ENCODE data around the gene TK2.

The TK2 gene

DNA sequence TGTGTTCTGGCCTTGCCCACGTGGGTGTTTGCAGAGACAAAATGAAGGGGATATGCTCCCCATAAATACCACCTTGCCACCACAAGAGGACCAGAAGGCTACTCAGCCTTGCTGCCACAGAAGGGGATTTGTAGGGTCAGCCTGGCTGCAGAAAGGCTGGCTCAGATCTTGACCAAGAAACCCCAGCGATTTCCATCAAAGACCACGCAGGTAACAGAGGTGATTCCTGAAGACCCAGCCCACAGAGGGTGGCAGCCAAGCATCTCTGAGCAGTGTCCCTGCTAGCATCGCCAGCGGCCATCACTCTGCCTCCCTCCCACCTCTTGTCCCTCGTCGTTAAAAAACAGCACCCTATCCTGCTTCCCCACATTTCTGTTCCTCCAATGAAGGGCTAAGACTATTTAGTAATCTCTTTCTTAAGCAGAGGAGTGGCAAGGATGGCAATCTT lies 68.0 kb downstream of the TK2 start:
- no peak for DNase-seq (ENCODE audit: low spot score)

DNA sequence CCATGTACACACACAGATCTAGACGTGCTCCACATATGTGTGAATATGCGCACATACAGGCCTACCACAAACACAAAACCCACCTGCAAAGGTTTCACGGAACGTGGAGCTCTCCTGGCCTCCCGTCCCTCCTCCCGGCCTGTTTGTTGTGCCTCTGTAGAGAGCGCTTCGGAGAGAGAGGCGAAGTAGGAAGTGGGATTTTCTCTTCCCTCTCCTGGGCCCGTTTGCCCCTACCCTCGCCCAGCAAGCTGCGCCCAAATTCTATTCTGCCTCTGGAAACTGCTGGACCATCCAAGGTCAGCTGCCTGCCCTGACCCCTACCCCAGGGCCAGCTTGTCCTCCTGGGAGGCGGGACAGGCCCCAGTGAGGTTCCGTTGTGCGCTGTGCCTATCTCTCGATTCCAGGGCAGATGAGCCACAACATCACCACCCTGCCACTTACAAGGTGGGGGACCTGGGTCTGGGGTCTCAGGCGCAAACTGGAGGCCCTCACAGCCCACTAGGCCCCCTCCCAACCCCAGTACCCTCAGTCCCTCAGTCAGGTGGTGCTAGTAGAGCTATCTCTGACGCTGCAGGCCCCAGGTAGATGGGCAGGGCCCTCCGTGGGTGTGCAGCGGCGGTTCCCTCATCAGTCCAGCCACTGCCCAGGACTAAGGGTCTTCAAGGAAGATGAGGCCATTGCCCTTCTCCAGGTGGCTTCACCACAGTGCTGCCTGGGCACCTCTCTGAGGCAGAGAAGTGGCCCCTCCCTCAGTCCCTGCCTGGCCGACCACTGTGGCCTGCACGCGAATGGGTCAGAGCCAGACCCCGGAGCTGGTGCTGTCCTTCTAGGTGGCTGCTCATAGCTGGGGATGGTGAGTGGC lies 68.6 kb downstream of the TK2 start:
- no peak for DNase-seq (ENCODE audit: low spot score)

DNA sequence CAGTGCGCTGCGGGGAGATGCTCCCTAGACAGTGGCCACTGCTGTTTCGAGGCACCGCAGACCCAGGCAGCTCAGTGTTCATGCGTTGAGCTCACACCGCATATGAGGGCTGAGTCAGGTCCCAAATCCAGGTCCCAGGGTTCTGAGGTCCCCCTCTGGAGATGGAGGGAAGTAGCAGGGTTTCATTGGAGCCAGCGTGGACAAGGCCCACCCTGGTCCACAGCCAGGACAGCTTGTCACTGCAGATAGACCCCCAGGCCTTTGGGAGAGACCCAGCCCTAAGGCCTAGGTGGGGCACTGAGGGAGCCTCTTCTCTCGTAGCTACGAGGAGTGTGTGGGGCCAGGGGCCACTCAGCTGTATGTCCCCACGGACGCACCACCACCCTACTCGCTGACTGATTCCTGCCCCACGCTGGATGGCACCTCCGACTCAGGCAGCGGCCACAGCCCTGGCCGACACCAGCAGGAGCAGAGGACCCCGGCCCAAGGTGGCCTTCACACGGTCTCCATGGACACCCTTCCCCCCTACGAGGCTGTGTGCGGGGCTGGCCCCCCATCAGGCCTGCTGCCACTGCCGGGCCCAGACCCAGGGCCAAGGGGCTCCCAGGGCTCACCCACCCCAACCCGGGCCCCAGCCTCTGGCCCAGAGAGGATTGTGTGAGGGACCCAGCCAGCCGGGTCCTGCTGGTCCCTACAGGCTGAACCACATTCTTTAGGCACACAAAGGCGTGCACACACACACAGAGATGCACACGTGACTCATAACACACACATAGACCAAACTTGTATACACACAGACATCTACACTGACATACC lies 69.4 kb downstream of the TK2 start:
- DNase-seq (ENCODE audit: low spot score): no peak

GRCh38 chr16:66479661-66480264 lies 70.2 kb downstream of the TK2 start:
- DNase-seq (ENCODE audit: low spot score): no peak

GRCh38 chr16:66478733-66479511 lies 71.0 kb downstream of the TK2 start:
- peak; percentile 62 for DNase-seq (ENCODE audit: low spot score)

DNA sequence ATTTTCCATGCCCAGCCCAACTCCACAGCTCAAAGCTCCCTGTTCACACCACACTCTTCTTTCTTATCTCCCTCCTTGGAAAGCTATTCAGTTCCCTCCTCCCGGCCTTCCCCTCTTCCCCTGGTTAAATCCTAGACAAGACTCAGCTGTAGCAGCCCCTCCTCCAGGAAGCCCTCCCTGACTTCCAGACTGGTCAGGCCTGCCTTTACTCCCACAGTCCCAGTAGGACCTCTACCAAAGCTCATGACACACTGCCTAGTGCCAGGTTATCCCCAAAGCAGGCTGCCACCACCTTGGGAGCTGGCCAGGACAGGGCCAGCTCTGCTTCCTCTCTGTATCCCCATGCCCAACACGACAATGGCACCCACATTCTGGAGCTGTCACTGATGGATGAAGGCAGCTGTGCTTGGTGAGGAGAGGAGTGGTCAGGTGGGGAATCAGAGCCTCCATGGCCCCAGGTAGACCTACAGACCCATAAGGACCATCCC lies 72.8 kb downstream of the TK2 start:
- no peak for DNase-seq (ENCODE audit: low spot score)

- peak; percentile 6 for DNase-seq (ENCODE audit: low spot score)
Measured at GRCh38 chr16:66476328-66477027, 73.4 kb downstream of the TK2 start.

DNA sequence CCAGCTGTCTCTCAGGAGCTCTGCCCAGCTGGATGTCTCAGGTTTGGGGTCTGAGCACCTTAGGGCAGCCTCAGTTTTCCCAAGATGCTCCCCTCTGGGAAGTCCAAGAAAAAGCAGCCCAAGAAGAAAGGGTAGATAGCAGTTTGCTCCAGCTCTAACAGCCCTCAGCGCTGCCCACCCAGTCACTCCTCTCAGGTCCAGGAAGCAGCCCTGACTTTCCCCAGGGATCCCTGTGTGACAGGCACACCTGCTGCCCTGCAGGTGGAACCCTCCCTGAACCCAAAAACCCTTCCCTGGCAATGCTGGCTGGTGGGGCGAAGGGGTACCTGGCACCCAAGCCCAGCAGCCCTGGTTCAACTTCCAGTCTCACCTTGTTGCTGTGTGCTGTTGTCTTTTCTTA lies 74.7 kb downstream of the TK2 start:
- DNase-seq (ENCODE audit: low spot score): no peak

DNA sequence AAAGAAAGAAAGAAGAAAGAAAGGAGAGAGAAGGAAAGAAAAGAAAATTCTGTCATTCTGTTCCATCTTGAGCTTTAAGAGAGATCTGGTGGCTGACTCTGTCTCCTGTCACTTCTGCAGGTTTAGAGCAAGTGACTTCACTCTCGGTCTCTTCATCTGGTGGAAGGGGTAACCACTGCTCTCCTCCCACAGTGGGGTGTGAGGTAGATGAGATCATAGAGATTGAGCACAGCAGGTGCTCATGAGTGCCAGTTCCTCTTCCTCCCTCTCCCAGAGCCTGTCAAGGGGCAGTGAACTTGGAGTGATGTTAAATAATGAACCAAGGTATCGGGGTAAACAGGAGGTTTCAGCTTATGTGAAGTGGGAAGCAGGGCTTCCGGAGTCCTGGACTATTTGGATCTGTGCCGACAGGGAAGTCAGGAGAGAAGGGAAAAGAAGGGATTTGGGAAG lies 75.1 kb downstream of the TK2 start:
- no peak for DNase-seq (ENCODE audit: low spot score)

DNA sequence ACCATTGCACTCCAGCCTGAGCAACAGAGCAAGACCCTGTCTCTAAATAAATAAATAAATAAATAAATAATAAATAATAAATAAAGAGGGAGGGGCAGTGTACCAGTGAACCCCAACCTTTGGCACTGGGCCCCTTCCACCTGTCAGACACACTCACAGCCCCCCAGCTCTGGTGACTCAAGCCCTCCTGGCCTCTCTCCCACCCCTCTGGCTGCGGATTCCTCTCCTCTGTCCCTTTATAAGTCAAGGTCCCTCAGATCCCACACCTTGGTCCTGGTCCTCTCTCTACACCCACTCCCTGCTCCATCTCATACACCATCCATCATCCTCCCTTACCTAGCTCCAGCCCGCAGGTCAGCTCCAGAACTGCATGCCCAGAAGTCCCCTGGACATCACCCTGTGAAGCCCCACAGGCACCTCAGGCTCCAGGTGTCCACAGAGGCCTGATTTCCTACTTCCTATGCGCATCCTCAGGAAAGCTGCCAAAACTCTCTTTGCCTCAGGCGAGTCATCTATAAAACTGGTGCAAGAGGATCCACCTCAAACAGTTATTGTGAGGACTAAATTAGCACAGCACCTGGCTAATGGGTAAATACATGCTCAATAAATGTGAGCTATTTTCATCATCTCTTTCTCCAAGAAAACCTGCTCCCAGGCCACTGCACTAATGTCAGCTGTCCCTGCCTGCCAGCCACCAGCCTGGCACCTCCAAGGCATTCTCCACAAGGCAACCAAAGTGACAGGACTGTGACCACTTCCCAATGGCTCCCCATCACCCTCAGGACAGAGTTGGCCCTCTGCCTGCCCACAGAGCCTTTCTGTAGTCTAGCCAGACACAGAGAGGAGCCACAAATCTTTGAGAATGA lies 76.0 kb downstream of the TK2 start:
- no peak for DNase-seq (ENCODE audit: low spot score)

- DNase-seq (ENCODE audit: low spot score): no peak
Measured at GRCh38 chr16:66473051-66473571, 76.8 kb downstream of the TK2 start.

DNA sequence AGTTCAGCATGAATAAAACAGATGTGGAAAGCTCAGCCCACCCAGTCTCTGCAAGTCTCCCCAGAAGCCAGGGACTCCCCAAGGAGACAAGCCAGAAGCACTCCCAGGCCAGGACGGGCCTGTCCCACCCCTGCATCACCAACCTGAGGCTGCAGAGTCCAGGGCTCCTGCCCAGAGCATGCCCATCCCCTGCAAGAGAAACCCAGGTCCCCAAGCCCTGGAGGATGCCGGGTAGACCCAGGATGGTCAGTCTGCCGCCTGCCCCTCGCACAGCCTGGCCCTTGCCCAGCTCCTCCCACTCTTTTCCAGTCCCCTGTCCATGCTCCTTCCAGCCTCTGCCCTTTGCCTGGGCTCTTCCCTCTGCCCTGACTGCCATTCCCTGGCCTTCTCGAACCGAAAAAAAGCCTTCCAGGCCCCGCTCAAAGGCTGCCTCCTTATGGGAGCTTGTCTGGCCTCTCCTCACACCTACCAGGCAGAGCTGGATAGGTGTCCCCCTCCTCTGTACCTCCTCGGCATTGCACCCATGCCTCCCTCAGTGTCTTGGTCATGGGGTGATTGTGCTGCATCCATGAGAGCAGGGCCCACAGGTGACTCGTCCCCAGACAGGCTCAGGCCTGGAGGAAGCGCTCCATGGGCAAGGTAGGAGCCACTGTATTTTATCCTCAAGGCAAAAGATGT lies 78.1 kb downstream of the TK2 start:
- no peak for DNase-seq (ENCODE audit: low spot score)

- no peak for DNase-seq (ENCODE audit: low spot score)
Measured at GRCh38 chr16:66471264-66471663, 78.7 kb downstream of the TK2 start.

- DNase-seq (ENCODE audit: low spot score): no peak
Measured at GRCh38 chr16:66470556-66470955, 79.4 kb downstream of the TK2 start.

DNA sequence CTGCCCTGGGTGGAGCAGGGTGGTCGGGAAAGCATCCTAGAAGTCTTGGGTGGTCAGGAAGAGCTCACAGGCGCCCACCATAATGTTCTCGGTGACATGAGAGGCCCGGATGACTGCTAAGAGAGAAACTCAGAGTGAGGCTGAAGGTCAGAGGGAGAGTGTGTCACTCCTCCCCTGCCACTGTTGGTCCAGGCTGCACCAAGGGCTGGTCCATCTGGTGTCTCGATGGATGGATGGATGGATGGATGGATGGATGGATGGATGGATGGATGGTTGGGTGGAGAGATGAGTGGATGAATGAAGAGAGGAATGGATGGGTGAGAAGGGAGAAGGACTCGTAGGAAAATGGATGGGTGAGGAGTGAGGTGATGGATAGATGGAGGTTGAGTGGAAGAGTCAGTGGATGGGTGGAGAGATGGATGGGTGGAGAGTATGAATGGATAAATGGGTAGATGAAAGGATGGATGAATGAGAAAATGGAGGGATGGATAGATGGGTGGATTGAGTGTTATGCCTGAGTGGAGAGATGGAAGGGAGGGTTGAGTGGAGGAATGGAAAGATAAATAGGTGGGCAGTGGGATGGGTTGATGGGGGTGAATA lies 79.9 kb downstream of the TK2 start:
- no peak for DNase-seq (ENCODE audit: low spot score)

DNA sequence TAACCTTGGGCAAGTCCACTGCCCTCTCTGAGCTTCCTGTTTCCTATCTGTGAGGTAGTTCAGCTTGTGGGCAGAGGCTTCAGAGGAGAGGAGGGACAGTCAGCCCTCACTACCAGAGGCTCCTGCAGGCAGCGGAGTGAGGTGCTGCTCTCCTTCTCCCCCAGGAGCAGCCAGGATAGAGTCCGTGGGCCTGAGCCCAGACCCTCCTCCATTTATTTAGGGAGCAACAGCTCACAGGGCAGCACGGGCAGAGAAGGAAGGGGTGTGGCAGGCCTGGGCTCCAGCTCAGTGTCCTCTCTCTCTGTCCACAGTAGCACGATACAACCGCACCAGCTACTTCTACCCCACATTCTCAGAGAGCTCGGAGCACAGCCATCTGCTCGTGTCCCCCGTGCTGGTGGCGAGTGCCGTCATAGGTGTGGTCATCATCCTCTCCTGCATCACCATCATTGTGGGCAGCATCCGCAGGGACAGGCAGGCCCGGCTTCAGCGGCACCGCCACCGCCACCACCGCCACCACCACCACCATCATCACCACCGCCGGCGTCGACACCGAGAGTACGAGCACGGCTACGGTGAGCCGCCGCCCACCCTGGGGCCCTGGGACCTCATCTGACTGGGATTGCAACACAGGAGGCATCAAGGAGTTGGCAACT lies 80.5 kb downstream of the TK2 start:
- no peak for DNase-seq (ENCODE audit: low spot score)

GRCh38 chr16:66468321-66468965 lies 81.5 kb downstream of the TK2 start:
- DNase-seq (ENCODE audit: low spot score): no peak

GRCh38 chr16:66467611-66468010 lies 82.3 kb downstream of the TK2 start:
- DNase-seq (ENCODE audit: low spot score): no peak

Measured in hematopoietic multipotent progenitor cell treated with erythropoietin and hydrocortisone succinate and interleukin-3 and kit ligand, for 15 days (in vitro differentiated cells).